DOHH2 (cell line): Measurements from ENCODE around the gene SORBS1.

Experiments
- H3F3A ChIP-seq: fragments of 200-600 bp; sonication (generic), shearing (Covaris generic); 2 replicates; pipeline ENCODE4 v1.6.0; 2016; ENCODE audit warnings: antibody characterized with exemption, mild to moderate bottlenecking; ENCODE audit not compliant: control insufficient read depth, insufficient read depth
- H3K27ac ChIP-seq: fragments of 200-600 bp; sonication (generic); 2 replicates; pipeline ENCODE4 v1.5.1; 2014; ENCODE audit warnings: low read depth, mild to moderate bottlenecking, low read length, moderate library complexity
- H3K27me3 ChIP-seq: fragments of 200-600 bp; sonication (generic); 2 replicates; pipeline ENCODE4 v1.6.1; 2014; ENCODE audit warnings: mild to moderate bottlenecking, low read length, mixed read lengths; ENCODE audit not compliant: control insufficient read depth
- H3K36me3 ChIP-seq: fragments of 200-600 bp; sonication (generic); 2 replicates; pipeline ENCODE4 v1.6.1; 2014; ENCODE audit warnings: mild to moderate bottlenecking, low read length, moderate library complexity, mixed read lengths; ENCODE audit not compliant: control insufficient read depth
- H3K4me1 ChIP-seq: fragments of 200-600 bp; sonication (generic); 2 replicates; pipeline ENCODE4 v1.6.1; 2014; ENCODE audit warnings: mild to moderate bottlenecking, low read length, mixed read lengths; ENCODE audit not compliant: control insufficient read depth
- H3K4me2 ChIP-seq: fragments of 200-600 bp; sonication (generic); 2 replicates; pipeline ENCODE4 v1.6.0; 2014; ENCODE audit warnings: mild to moderate bottlenecking, low read length, moderate library complexity
- H3K4me3 ChIP-seq: fragments of 200-600 bp; sonication (generic); 2 replicates; pipeline ENCODE4 v1.5.1; 2014; ENCODE audit warnings: mild to moderate bottlenecking, low read length, mixed read lengths
- H3K79me2 ChIP-seq: fragments of 200-600 bp; sonication (generic); 2 replicates; pipeline ENCODE4 v1.6.1; 2014; ENCODE audit warnings: mild to moderate bottlenecking, low read length, mixed read lengths; ENCODE audit not compliant: control insufficient read depth
- H3K9me2 ChIP-seq: fragments of 200-600 bp; sonication (generic); replicated peaks from 2 replicates; pipeline ENCODE4 v1.6.1; 2014; ENCODE audit warnings: mild to moderate bottlenecking, low read length, mixed read lengths; ENCODE audit not compliant: control insufficient read depth
- H3K9me3 ChIP-seq: fragments of 200-600 bp; sonication (generic); 2 replicates; pipeline ENCODE4 v1.6.1; 2014; ENCODE audit warnings: antibody characterized with exemption, low read length, mixed read lengths; ENCODE audit not compliant: control insufficient read depth, insufficient read depth
- H4K20me1 ChIP-seq: fragments of 200-600 bp; sonication (generic); 2 replicates; pipeline ENCODE4 v1.6.0; 2014; ENCODE audit warnings: low read depth, mild to moderate bottlenecking, antibody characterized with exemption, low read length, moderate library complexity; ENCODE audit not compliant: control insufficient read depth, insufficient read depth
- CTCF ChIP-seq: fragments of 200-600 bp; sonication (generic); IDR thresholded peaks from one replicate; pipeline ENCODE4 v1.5.1; 2014; ENCODE audit warnings: antibody characterized with exemption, mild to moderate bottlenecking, low read depth, low read length; ENCODE audit not compliant: poor library complexity, severe bottlenecking
- EZH2phosphoT487 ChIP-seq: fragments of 200-600 bp; sonication (generic); IDR thresholded peaks from 2 replicates; pipeline ENCODE4 v1.6.1; 2017; ENCODE audit warnings: borderline replicate concordance, mild to moderate bottlenecking, antibody characterized with exemption, low read length, moderate library complexity, mixed read lengths

Gene SORBS1

GRCh38 chr10:95264227-95265051 lies 296.7 kb downstream of the SORBS1 start:
- peaks cover 3% of the 10 kb centered on the region; the same call in 1 of the 2 replicates for H3K4me1 ChIP-seq
- no peaks in the 10 kb centered on the region for H3K79me2 ChIP-seq
- no peaks in the 10 kb centered on the region for H4K20me1 ChIP-seq
- no peak overlapping the region for H3K4me3 ChIP-seq
- no peak overlapping the region for H3K27ac ChIP-seq
- TF ChIP-seq EZH2phosphoT487, result no peak
- TF ChIP-seq CTCF, result no peak
- H3K27me3 ChIP-seq, result no peaks in the 10 kb centered on the region
- no peaks in the 10 kb centered on the region for H3F3A ChIP-seq
- H3K9me3 ChIP-seq, result no peaks in the 10 kb centered on the region
- H3K9me2 ChIP-seq, result no peaks in the 10 kb centered on the region
- peaks cover 61% of the 10 kb centered on the region for H3K36me3 ChIP-seq
- no peak overlapping the region for H3K4me2 ChIP-seq

GRCh38 chr10:95263864-95264226 lies 297.3 kb downstream of the SORBS1 start:
- H3K9me2 ChIP-seq, result no peaks in the 10 kb centered on the region
- no peaks in the 10 kb centered on the region for H3F3A ChIP-seq
- H3K79me2 ChIP-seq, result no peaks in the 10 kb centered on the region
- H3K27me3 ChIP-seq, result no peaks in the 10 kb centered on the region
- peaks cover 3% of the 10 kb centered on the region; the same call in 1 of the 2 replicates for H3K4me1 ChIP-seq
- H3K9me3 ChIP-seq, result no peaks in the 10 kb centered on the region
- no peaks in the 10 kb centered on the region for H4K20me1 ChIP-seq
- H3K4me2 ChIP-seq, result no peak overlapping the region
- H3K4me3 ChIP-seq, result no peak overlapping the region
- TF ChIP-seq EZH2phosphoT487, result no peak
- no peak for TF ChIP-seq CTCF
- peaks cover 61% of the 10 kb centered on the region for H3K36me3 ChIP-seq
- H3K27ac ChIP-seq, result no peak overlapping the region

- no peaks in the 10 kb centered on the region for H3F3A ChIP-seq
- H3K9me2 ChIP-seq, result no peaks in the 10 kb centered on the region
- no peaks in the 10 kb centered on the region for H3K79me2 ChIP-seq
- no peak overlapping the region for H3K4me2 ChIP-seq
- peaks cover 3% of the 10 kb centered on the region; the same call in 1 of the 2 replicates for H3K4me1 ChIP-seq
- no peak for TF ChIP-seq EZH2phosphoT487
- TF ChIP-seq CTCF, result no peak
- H3K36me3 ChIP-seq, result peaks cover 61% of the 10 kb centered on the region
- no peak overlapping the region for H3K4me3 ChIP-seq
- H3K27ac ChIP-seq, result no peak overlapping the region
- no peaks in the 10 kb centered on the region for H3K9me3 ChIP-seq
- no peaks in the 10 kb centered on the region for H4K20me1 ChIP-seq
- H3K27me3 ChIP-seq, result no peaks in the 10 kb centered on the region
Measured at GRCh38 chr10:95262763-95263518, 298.2 kb downstream of the SORBS1 start.
